HG03432 (cell line): ENCODE results near the gene MAML3.

Experiments
- ATAC-seq: cut with Tn5 transposase; IDR thresholded peaks from one replicate; pipeline ENCODE4 v1.9.1; 2021; ENCODE audit warnings: mild to moderate bottlenecking, moderate library complexity; ENCODE audit not compliant: unreplicated experiment

MAML3 gene

GRCh38 chr4:140080883-140081282 is 73.1 kb downstream of the MAML3 start:
- ATAC-seq, result no peak

GRCh38 chr4:140078366-140078765 is 75.6 kb downstream of the MAML3 start:
- no peak for ATAC-seq

- no peak for ATAC-seq
Measured at GRCh38 chr4:140076307-140076706, 77.7 kb downstream of the MAML3 start.

GRCh38 chr4:140071806-140072205 is 82.2 kb downstream of the MAML3 start:
- ATAC-seq, result peak; percentile 95

- no peak for ATAC-seq
Measured at GRCh38 chr4:140070973-140071372, 83.0 kb downstream of the MAML3 start.

GRCh38 chr4:140070366-140070765 is 83.6 kb downstream of the MAML3 start:
- no peak for ATAC-seq

GRCh38 chr4:140069066-140069465 is 84.9 kb downstream of the MAML3 start:
- ATAC-seq, result no peak

- ATAC-seq, result no peak
Measured at GRCh38 chr4:140068271-140068670, 85.7 kb downstream of the MAML3 start.

GRCh38 chr4:140066031-140066930 is 87.7 kb downstream of the MAML3 start:
- no peak for ATAC-seq

GRCh38 chr4:140065393-140065792 is 88.6 kb downstream of the MAML3 start:
- ATAC-seq, result no peak

- ATAC-seq, result no peak
Measured at GRCh38 chr4:140061659-140062289, 92.2 kb downstream of the MAML3 start.

- no peak for ATAC-seq
Measured at GRCh38 chr4:140061194-140061593, 92.8 kb downstream of the MAML3 start.

- no peak for ATAC-seq
Measured at GRCh38 chr4:140059159-140059558, 94.8 kb downstream of the MAML3 start.

GRCh38 chr4:140057701-140058100 is 96.3 kb downstream of the MAML3 start:
- no peak for ATAC-seq

GRCh38 chr4:140056015-140056414 is 98.0 kb downstream of the MAML3 start:
- ATAC-seq, result no peak

- ATAC-seq, result no peak
Measured at GRCh38 chr4:140054861-140055260, 99.1 kb downstream of the MAML3 start.

GRCh38 chr4:140053185-140053584 is 100.8 kb downstream of the MAML3 start:
- ATAC-seq, result no peak

- no peak for ATAC-seq
Measured at GRCh38 chr4:140052050-140052449, 101.9 kb downstream of the MAML3 start.

GRCh38 chr4:140049849-140050637 is 103.9 kb downstream of the MAML3 start:
- no peak for ATAC-seq

- peak; percentile 69 for ATAC-seq
Measured at GRCh38 chr4:140049024-140049848, 104.7 kb downstream of the MAML3 start.
